Measurements from ENCODE around the gene PTPRN2. TPM values are rescaled to one million over a fixed set of nuclear protein-coding genes. Genes with fewer than 3 reads are reported as not detected.

The PTPRN2 gene
- total and polyA plus RNA-seq, 8 donors, result 12.2 to 49.2 (median 31.8) TPM

- no peaks in the 10 kb centered on the region for H3K4me1 ChIP-seq
- WGBS, 2 donors, result 68 to 77% methylated on average over 13 of the region's 13 CpGs
- no peak overlapping the region for H3K27ac ChIP-seq
- no peak for TF ChIP-seq CTCF (IDR thresholded peaks at IDR 0.05)
- H3K27me3 ChIP-seq, result no peaks in the 10 kb centered on the region
- intact Hi-C loops (cut with DNase I), result no loop called here
- FAIRE-seq, result no peak
- DNase-seq, result no peak
- H3K9me3 ChIP-seq, result no peaks in the 10 kb centered on the region
- no peak overlapping the region for H3K4me3 ChIP-seq
- no peaks in the 10 kb centered on the region for H3K36me3 ChIP-seq
- ATAC-seq, result no peak
These were observed 264.8 kb downstream of the PTPRN2 start for GRCh38 chr7:158322616-158323530.

GRCh38 chr7:158321936-158322615 is 265.5 kb downstream of the PTPRN2 start:
- DNase-seq, result no peak
- intact Hi-C loops (cut with DNase I), result no loop called here
- Histone ChIP-seq H3K27ac (no peak overlapping the region), H3K36me3 (no peaks in the 10 kb centered on the region), H3K27me3 (no peaks in the 10 kb centered on the region), H3K4me3 (no peak overlapping the region), H3K4me1 (no peaks in the 10 kb centered on the region), H3K9me3 (no peaks in the 10 kb centered on the region)
- FAIRE-seq, result no peak
- TF ChIP-seq CTCF (IDR thresholded peaks at IDR 0.05), result no peak
- 82 to 85% methylated on average over 29 of the region's 29 CpGs for WGBS, 2 donors
- no peak for ATAC-seq

- Histone ChIP-seq H3K9me3 (no peaks in the 10 kb centered on the region), H3K27me3 (no peaks in the 10 kb centered on the region), H3K4me1 (no peaks in the 10 kb centered on the region), H3K4me3 (no peak overlapping the region), H3K27ac (no peak overlapping the region), H3K36me3 (no peaks in the 10 kb centered on the region)
- FAIRE-seq (no peak), DNase-seq (no peak), ATAC-seq (no peak)
- no peak for TF ChIP-seq CTCF (IDR thresholded peaks at IDR 0.05)
- 87 to 93% methylated on average over 28 of the region's 28 CpGs for WGBS, 2 donors
- intact Hi-C loops (cut with DNase I), result no loop called here
These were observed 266.4 kb downstream of the PTPRN2 start for GRCh38 chr7:158321056-158321700.

- Histone ChIP-seq H3K36me3 (no peaks in the 10 kb centered on the region), H3K27ac (no peak overlapping the region), H3K9me3 (no peaks in the 10 kb centered on the region), H3K27me3 (no peaks in the 10 kb centered on the region), H3K4me3 (no peak overlapping the region), H3K4me1 (no peaks in the 10 kb centered on the region)
- intact Hi-C loops (cut with DNase I), result no loop called here
- WGBS, 2 donors, result 85 to 91% methylated on average over 26 to 27 of the region's 27 CpGs
- ATAC-seq (no peak), FAIRE-seq (no peak), DNase-seq (no peak)
- no peak for TF ChIP-seq CTCF (IDR thresholded peaks at IDR 0.05)
These were observed 267.3 kb downstream of the PTPRN2 start for GRCh38 chr7:158320328-158320727.
